Measurements from ENCODE around the gene PEA15. TPM values are rescaled to one million over a fixed set of nuclear protein-coding genes. Genes with fewer than 3 reads are reported as not detected.

The PEA15 gene
- total RNA-seq, 1 donor from 2014 or later = 178 TPM

DNA sequence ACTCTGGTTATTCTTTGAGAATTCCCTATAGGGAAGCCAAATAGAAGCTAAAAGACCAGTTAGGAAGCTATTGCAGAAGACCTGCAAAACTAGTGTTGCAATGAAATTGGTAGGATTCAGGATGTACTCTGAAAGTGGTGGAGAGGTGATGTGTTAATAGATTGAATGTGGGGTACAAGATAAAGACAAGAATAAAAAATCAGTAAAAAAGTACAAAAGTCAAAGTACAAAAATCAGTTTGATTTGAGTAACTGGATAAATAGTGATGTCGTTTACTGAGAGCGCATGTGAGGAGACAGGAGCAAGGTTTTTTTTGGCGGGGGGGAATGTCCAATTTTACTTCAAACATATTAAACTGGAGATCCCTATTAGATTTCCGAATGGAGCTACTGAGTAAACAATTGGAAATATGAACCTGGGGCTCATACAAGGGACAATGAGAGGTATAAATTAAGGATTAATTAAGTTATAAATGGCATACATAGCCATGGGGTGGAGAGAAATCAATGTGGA is 59.7 kb downstream of the PEA15 start:
- TF ChIP-seq, protein P1, sequence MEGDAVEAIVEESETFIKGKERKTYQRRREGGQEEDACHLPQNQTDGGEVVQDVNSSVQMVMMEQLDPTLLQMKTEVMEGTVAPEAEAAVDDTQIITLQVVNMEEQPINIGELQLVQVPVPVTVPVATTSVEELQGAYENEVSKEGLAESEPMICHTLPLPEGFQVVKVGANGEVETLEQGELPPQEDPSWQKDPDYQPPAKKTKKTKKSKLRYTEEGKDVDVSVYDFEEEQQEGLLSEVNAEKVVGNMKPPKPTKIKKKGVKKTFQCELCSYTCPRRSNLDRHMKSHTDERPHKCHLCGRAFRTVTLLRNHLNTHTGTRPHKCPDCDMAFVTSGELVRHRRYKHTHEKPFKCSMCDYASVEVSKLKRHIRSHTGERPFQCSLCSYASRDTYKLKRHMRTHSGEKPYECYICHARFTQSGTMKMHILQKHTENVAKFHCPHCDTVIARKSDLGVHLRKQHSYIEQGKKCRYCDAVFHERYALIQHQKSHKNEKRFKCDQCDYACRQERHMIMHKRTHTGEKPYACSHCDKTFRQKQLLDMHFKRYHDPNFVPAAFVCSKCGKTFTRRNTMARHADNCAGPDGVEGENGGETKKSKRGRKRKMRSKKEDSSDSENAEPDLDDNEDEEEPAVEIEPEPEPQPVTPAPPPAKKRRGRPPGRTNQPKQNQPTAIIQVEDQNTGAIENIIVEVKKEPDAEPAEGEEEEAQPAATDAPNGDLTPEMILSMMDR (IDR thresholded peaks at IDR 0.05) = no peak
- intact Hi-C loops (cut with DNase I) = loop anchor here (5.0 kb wide), 4 partner anchors 58 to 892 kb away; partner anchors contain the start of genes PEA15, PIGM and USP21
- H3K36me3 ChIP-seq = no peaks in the 10 kb centered on the region
- no peaks in the 10 kb centered on the region for H3K27me3 ChIP-seq
- peaks cover 0 to 13% of the 10 kb centered on the region in 2 donors for H3K4me1 ChIP-seq
- no peak for DNase-seq (ENCODE audit: low spot score in 2 of 2)
- no peaks in the 10 kb centered on the region for H3K9me3 ChIP-seq
- H3K27ac ChIP-seq = no peak overlapping the region
- H3K4me3 ChIP-seq = no peak overlapping the region

Other genes with a start within 250 kb of the PEA15 start
- 6.1 TPM for gene PIGM, start 173.4 kb upstream of the PEA15 start, total RNA-seq
- gene KCNJ10, start 135.2 kb upstream of the PEA15 start, total RNA-seq = not detected
- 1.2 TPM for gene KCNJ9, start 123.8 kb upstream of the PEA15 start, total RNA-seq
- 37.9 TPM for gene IGSF8, start 106.8 kb upstream of the PEA15 start, total RNA-seq
- 316 TPM for gene ATP1A2, start 89.6 kb upstream of the PEA15 start, total RNA-seq
- gene ATP1A4, start 53.8 kb upstream of the PEA15 start, total RNA-seq = not detected
- gene CASQ1, start 14.8 kb upstream of the PEA15 start, total RNA-seq = not detected
- 68.9 TPM for gene DCAF8, start 57.2 kb downstream of the PEA15 start, total RNA-seq
- gene PEX19, start 79.7 kb downstream of the PEA15 start, total RNA-seq = 36.6 TPM
- gene COPA, start 137.9 kb downstream of the PEA15 start, total RNA-seq = 56.3 TPM
- gene NCSTN, start 138.0 kb downstream of the PEA15 start, total RNA-seq = 141 TPM
- gene NHLH1, start 161.7 kb downstream of the PEA15 start, total RNA-seq = not detected
- gene VANGL2, start 195.2 kb downstream of the PEA15 start, total RNA-seq = 0.96 TPM

Data from ascending aorta (tissue), 2 donors.